SK-N-SH (cell line): ENCODE results near the gene SSTR1. TPM values are rescaled to one million over a fixed set of nuclear protein-coding genes. Genes with fewer than 3 reads are reported as not detected.

Experiments used
- CTCF ChIA-PET: fragments of 300-600, 350-600 bp; formaldehyde crosslinking; extraction: SDS; loops from one replicate; lab custom pipeline; 2021; lab: Yijun Ruan, JAX
- POLR2A ChIA-PET: fragments of 350-600 bp; sonication (Branson Sonifier 250); formaldehyde crosslinking; extraction: SDS; loops from one replicate; lab custom pipeline; 2020; ENCODE audit warnings: antibody characterized with exemption, inconsistent platforms; lab: Yijun Ruan, JAX
- DNase-seq: peaks from one replicate; pipeline ENCODE4 v3.0.0; 2012
- H2AFZ ChIP-seq: fragments of 200-600 bp; sonication (generic); 2 replicates; pipeline ENCODE4 v1.8.1; 2016; ENCODE audit warnings: antibody characterized with exemption, mild to moderate bottlenecking, low read depth
- H3F3A ChIP-seq: fragments of 200-600 bp; sonication (generic); replicated peaks from 2 replicates; pipeline ENCODE3; 2016; ENCODE audit warnings: antibody characterized with exemption, mild to moderate bottlenecking; ENCODE audit not compliant: insufficient read depth
- H3K27ac ChIP-seq, 2 experiments: fragments of 200-500 bp in 1 of 2; fragments of 200-600 bp in 1 of 2; sonication (Bioruptor generic) in 1 of 2; sonication (generic), shearing (Covaris generic) in 1 of 2; 2 replicates each; pipeline versions ENCODE4 v1.5.1 to v1.6.1; 2014 to 2016; ENCODE audit warnings: low read depth in 2 of 2, inconsistent platforms in 1 of 2, low read length in 1 of 2, mild to moderate bottlenecking in 1 of 2, mixed read lengths in 1 of 2
- H3K27me3 ChIP-seq: fragments of 200-600 bp; sonication (generic), shearing (Covaris generic); 2 replicates; pipeline ENCODE4 v1.6.1; 2016; ENCODE audit warnings: mixed run types; ENCODE audit not compliant: insufficient read depth
- H3K36me3 ChIP-seq, 2 experiments: fragments of 200-500 bp in 1 of 2; fragments of 200-600 bp in 1 of 2; sonication (Bioruptor generic) in 1 of 2; sonication (generic) in 1 of 2; replicated peaks in 1 of 2; 2 replicates each; pipeline versions ENCODE3 to v1.5.1; 2014 to 2016; ENCODE audit warnings: low read length in 1 of 2, mild to moderate bottlenecking in 1 of 2; ENCODE audit not compliant: insufficient read depth in 2 of 2, control insufficient read depth in 1 of 2
- H3K4me1 ChIP-seq, 2 experiments: fragments of 200-500 bp in 1 of 2; fragments of 200-600 bp in 1 of 2; sonication (Bioruptor generic) in 1 of 2; sonication (generic), shearing (Covaris generic) in 1 of 2; 2 replicates each; pipeline versions ENCODE4 v1.5.1 to v1.6.1; 2014 to 2016; ENCODE audit warnings: low read depth in 1 of 2, low read length in 1 of 2, mixed run types in 1 of 2; ENCODE audit not compliant: insufficient read depth in 2 of 2, control insufficient read depth in 1 of 2
- H3K4me2 ChIP-seq: fragments of 200-600 bp; sonication (generic), shearing (Covaris generic); 2 replicates; pipeline ENCODE4 v1.6.1; 2017; ENCODE audit warnings: mixed run types
- H3K4me3 ChIP-seq, 2 experiments: fragments of 200-500 bp in 1 of 2; fragments of 200-600 bp in 1 of 2; sonication (Bioruptor generic) in 1 of 2; sonication (generic), shearing (Covaris generic) in 1 of 2; 2 replicates each; pipeline versions ENCODE4 v1.5.1 to v1.8.1; 2014 to 2016; ENCODE audit warnings: low read depth in 2 of 2, inconsistent platforms in 1 of 2, low read length in 1 of 2, mild to moderate bottlenecking in 1 of 2, mixed read lengths in 1 of 2, moderate library complexity in 1 of 2
- H3K79me2 ChIP-seq: fragments of 200-600 bp; sonication (generic); 2 replicates; pipeline ENCODE4 v1.8.1; 2017; ENCODE audit warnings: mild to moderate bottlenecking; ENCODE audit not compliant: insufficient read depth
- H3K9ac ChIP-seq: fragments of 200-600 bp; sonication (generic); 2 replicates; pipeline ENCODE4 v1.6.1; 2017; ENCODE audit warnings: mixed run types
- H3K9me2 ChIP-seq: fragments of 200-600 bp; sonication (generic); 2 replicates; pipeline ENCODE4 v1.6.1; 2017; ENCODE audit warnings: mixed run types
- H3K9me3 ChIP-seq: fragments of 200-600 bp; sonication (generic); 2 replicates; pipeline ENCODE4 v1.6.1; 2017; ENCODE audit warnings: mixed run types, mild to moderate bottlenecking, moderate library complexity
- H4K20me1 ChIP-seq: fragments of 200-600 bp; sonication (generic); 2 replicates; pipeline ENCODE4 v1.6.1; 2017; ENCODE audit warnings: mild to moderate bottlenecking, mixed run types; ENCODE audit not compliant: insufficient read depth
- CTCF ChIP-seq: fragments of 200-600 bp; sonication (generic); IDR thresholded peaks from 2 replicates; pipeline ENCODE4 v1.6.1; 2017; ENCODE audit warnings: antibody characterized with exemption, mild to moderate bottlenecking, moderate library complexity
- ELF1 ChIP-seq: IDR thresholded peaks from 2 replicates; pipeline ENCODE4 v1.4.0; 2012
- EZH2phosphoT487 ChIP-seq: fragments of 200-600 bp; sonication (generic); IDR thresholded peaks from 2 replicates; pipeline ENCODE4 v1.6.1; 2017; ENCODE audit warnings: low read depth, mixed run types, mild to moderate bottlenecking, antibody characterized with exemption, moderate library complexity, borderline replicate concordance
- FOSL2 ChIP-seq: IDR thresholded peaks from 2 replicates; pipeline ENCODE4 v1.4.0; 2012; ENCODE audit warnings: low read depth, mild to moderate bottlenecking, moderate library complexity, borderline replicate concordance
- FOXM1 ChIP-seq: IDR thresholded peaks from 2 replicates; pipeline ENCODE4 v1.4.0; 2012; ENCODE audit warnings: low read depth, mild to moderate bottlenecking
- GATA2 ChIP-seq: sonication (generic); formaldehyde crosslinking; IDR thresholded peaks from 2 replicates; pipeline ENCODE4 v1.5.0; 2020; ENCODE audit warnings: mild to moderate bottlenecking, missing genetic modification reagents
- IRF3 ChIP-seq: fragments of 150-350 bp; IDR thresholded peaks from 2 replicates; pipeline ENCODE4 v1.6.1; 2016; ENCODE audit warnings: mild to moderate bottlenecking, low read depth, low read length
- JUND ChIP-seq: IDR thresholded peaks from 2 replicates; pipeline ENCODE4 v1.4.0; 2012
- MAX ChIP-seq: IDR thresholded peaks from 2 replicates; pipeline ENCODE4 v1.4.0; 2012; ENCODE audit warnings: low read depth
- MEF2A ChIP-seq: IDR thresholded peaks from 2 replicates; pipeline ENCODE4 v1.4.0; 2012; ENCODE audit warnings: low read depth, borderline replicate concordance
- NFIC ChIP-seq: IDR thresholded peaks from 2 replicates; pipeline ENCODE4 v1.4.0; 2012; ENCODE audit warnings: borderline replicate concordance
- NRF1 ChIP-seq: IDR thresholded peaks from 2 replicates; pipeline ENCODE4 v1.6.1; 2012; ENCODE audit warnings: low read depth, mild to moderate bottlenecking, low read length
- RAD21 ChIP-seq: IDR thresholded peaks from 2 replicates; pipeline ENCODE4 v1.6.1; 2012; ENCODE audit warnings: mild to moderate bottlenecking, low read length
- RXRA ChIP-seq: IDR thresholded peaks from 2 replicates; pipeline ENCODE4 v1.4.0; 2012; ENCODE audit warnings: low read depth, mild to moderate bottlenecking, borderline replicate concordance
- SMC3 ChIP-seq: IDR thresholded peaks from 2 replicates; pipeline ENCODE4 v1.6.1; 2012; ENCODE audit warnings: low read depth, low read length, improper control_type of control experiment
- TAF1 ChIP-seq: IDR thresholded peaks from 2 replicates; pipeline ENCODE4 v1.6.1; 2012; ENCODE audit warnings: low read depth, mild to moderate bottlenecking, low read length, moderate library complexity, borderline replicate concordance
- USF2 ChIP-seq: fragments of 150-350 bp; IDR thresholded peaks from 2 replicates; pipeline ENCODE4 v1.6.1; 2017; ENCODE audit warnings: antibody characterized with exemption, low read length, low read depth, borderline replicate concordance
- YY1 ChIP-seq: IDR thresholded peaks from 2 replicates; pipeline ENCODE4 v1.4.0; 2012; ENCODE audit warnings: low read depth, mild to moderate bottlenecking
- WGBS: methylation state at CpG from one replicate; pipeline ENCODE4 v1.1.6; 2017; ENCODE audit warnings: low lambda C conversion rate; 5-methylcytosine and 5-hydroxymethylcytosine counted together
- polyA plus RNA-seq, 3 experiments: library from polyadenylated mRNA; depleted of rRNA; stranded (reverse); fragments of >200 nt; gene quantifications; 2 replicates each; pipeline ENCODE4 v1.2.3, GENCODE V29; 2012
- TF ChIP-seq, protein P1 (sequence below): IDR thresholded peaks from 2 replicates; pipeline ENCODE4 v1.6.1; 2012; ENCODE audit warnings: mild to moderate bottlenecking, low read depth, low read length, moderate library complexity

Gene SSTR1
- polyA plus RNA-seq, 1 of the 3 experiments (the other 2 are of a cell fraction) = 0.08 TPM

GRCh38 chr14:38253676-38254075 lies 46.0 kb downstream of the SSTR1 start:
- 9% methylated on average over 4 of the region's 4 CpGs for WGBS
- H3K4me2 ChIP-seq = no peak overlapping the region
- H4K20me1 ChIP-seq = no peaks in the 10 kb centered on the region
- no peak overlapping the region for H3K9ac ChIP-seq
- no peak overlapping the region for H3K27ac ChIP-seq
- ChIA-PET CTCF (no interaction called here), POLR2A (no interaction called here)
- H3K36me3 ChIP-seq = no peaks in the 10 kb centered on the region
- H3K9me3 ChIP-seq = no peaks in the 10 kb centered on the region
- H3K4me3 ChIP-seq = no peak overlapping the region
- no peak for DNase-seq
- H3K4me1 ChIP-seq = no peaks in the 10 kb centered on the region
- H2AFZ ChIP-seq = no peak overlapping the region
- H3K27me3 ChIP-seq = no peaks in the 10 kb centered on the region; the same call in 1 of the 2 replicates
- no peaks in the 10 kb centered on the region for H3K79me2 ChIP-seq
- no peaks in the 10 kb centered on the region for H3K9me2 ChIP-seq
- TF ChIP-seq RXRA (no peak), FOXM1 (no peak), FOSL2 (no peak), TAF1 (no peak), ELF1 (no peak), IRF3 (no peak), EZH2phosphoT487 (no peak)
- H3F3A ChIP-seq = no peaks in the 10 kb centered on the region

DNA sequence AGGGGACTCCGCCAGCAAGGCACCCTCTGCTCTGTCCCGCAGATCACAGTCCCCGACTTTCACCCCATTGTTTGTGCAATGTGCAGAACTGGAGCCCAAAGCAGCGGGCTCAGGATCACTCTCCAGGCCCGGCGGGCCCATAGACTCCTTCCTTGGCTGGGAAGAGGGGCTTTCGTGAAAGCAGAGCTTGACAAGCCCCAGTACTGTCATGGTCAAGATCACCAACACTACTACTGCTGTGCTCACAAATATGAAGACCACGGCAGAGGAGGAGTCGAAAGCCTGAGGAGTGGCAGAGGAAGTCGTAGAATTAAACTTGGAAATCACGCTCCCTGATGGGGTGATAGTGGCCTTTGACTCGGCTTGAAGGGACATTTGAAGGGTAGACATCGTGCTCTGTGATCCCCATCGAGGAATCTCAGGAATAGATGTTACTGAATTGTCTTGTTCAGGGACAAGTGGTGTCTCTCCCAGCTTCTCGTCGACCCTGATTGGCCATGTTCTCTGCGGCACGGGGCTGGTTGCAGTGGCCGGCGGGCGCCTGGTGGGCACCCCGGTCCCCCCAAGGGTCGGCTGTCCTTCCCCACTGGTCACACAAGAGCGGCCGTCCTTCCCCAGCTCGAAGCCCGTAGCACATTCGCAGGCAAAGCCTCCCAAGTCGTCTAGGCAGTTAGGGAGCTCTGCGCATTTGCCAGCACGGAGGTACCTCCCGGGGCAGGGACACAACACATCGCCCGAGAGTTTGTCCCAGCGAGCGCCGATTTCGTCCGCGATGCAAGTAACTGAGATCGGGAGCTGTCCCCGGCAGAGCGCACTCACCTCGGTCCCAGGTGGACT lies 47.1 kb downstream of the SSTR1 start:
- no peaks in the 10 kb centered on the region for H3K9me2 ChIP-seq
- no peaks in the 10 kb centered on the region for H3K9me3 ChIP-seq
- H3K9ac ChIP-seq = no peak overlapping the region
- no peak overlapping the region for H2AFZ ChIP-seq
- H3K27ac ChIP-seq = no peak overlapping the region
- H3K27me3 ChIP-seq = no peaks in the 10 kb centered on the region; the same call in 1 of the 2 replicates
- H3K36me3 ChIP-seq = no peaks in the 10 kb centered on the region
- POLR2A ChIA-PET = no interaction called here
- CTCF ChIA-PET = no interaction called here
- no peak overlapping the region for H3K4me3 ChIP-seq
- no peaks in the 10 kb centered on the region for H3K79me2 ChIP-seq
- WGBS = 12% methylated on average over 6 of the region's 44 CpGs
- H3K4me2 ChIP-seq = no peak overlapping the region
- H3F3A ChIP-seq = no peaks in the 10 kb centered on the region
- H4K20me1 ChIP-seq = no peaks in the 10 kb centered on the region
- no peaks in the 10 kb centered on the region for H3K4me1 ChIP-seq
- no peak for TF ChIP-seq MAX
- no peak for TF ChIP-seq GATA2 (CRISPR knock-in tag)
- TF ChIP-seq NFIC = no peak
- TF ChIP-seq MEF2A = no peak
- no peak for TF ChIP-seq ELF1
- TF ChIP-seq NRF1 = no peak
- no peak for TF ChIP-seq CTCF
- TF ChIP-seq JUND = no peak
- no peak for TF ChIP-seq USF2
- TF ChIP-seq YY1 = no peak
- no peak for TF ChIP-seq RAD21
- no peak for TF ChIP-seq SMC3
- TF ChIP-seq, protein P1, sequence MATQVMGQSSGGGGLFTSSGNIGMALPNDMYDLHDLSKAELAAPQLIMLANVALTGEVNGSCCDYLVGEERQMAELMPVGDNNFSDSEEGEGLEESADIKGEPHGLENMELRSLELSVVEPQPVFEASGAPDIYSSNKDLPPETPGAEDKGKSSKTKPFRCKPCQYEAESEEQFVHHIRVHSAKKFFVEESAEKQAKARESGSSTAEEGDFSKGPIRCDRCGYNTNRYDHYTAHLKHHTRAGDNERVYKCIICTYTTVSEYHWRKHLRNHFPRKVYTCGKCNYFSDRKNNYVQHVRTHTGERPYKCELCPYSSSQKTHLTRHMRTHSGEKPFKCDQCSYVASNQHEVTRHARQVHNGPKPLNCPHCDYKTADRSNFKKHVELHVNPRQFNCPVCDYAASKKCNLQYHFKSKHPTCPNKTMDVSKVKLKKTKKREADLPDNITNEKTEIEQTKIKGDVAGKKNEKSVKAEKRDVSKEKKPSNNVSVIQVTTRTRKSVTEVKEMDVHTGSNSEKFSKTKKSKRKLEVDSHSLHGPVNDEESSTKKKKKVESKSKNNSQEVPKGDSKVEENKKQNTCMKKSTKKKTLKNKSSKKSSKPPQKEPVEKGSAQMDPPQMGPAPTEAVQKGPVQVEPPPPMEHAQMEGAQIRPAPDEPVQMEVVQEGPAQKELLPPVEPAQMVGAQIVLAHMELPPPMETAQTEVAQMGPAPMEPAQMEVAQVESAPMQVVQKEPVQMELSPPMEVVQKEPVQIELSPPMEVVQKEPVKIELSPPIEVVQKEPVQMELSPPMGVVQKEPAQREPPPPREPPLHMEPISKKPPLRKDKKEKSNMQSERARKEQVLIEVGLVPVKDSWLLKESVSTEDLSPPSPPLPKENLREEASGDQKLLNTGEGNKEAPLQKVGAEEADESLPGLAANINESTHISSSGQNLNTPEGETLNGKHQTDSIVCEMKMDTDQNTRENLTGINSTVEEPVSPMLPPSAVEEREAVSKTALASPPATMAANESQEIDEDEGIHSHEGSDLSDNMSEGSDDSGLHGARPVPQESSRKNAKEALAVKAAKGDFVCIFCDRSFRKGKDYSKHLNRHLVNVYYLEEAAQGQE = no peak
- TF ChIP-seq FOXM1 = no peak
- no peak for DNase-seq
